GM23248 (cell line): Measurements from ENCODE around the gene KCTD8.

Experiments used
- EZH2 ChIP-seq: fragments of 200-600 bp; sonication (generic); IDR thresholded peaks from 2 replicates; pipeline ENCODE4 v1.6.1; 2018; ENCODE audit warnings: antibody characterized with exemption, mild to moderate bottlenecking; ENCODE audit not compliant: insufficient read depth, poor library complexity, severe bottlenecking
- EZH2phosphoT487 ChIP-seq: fragments of 200-600 bp; sonication (generic); IDR thresholded peaks from 2 replicates; pipeline ENCODE4 v1.6.1; 2018; ENCODE audit warnings: antibody characterized with exemption, moderate library complexity, mild to moderate bottlenecking, low read depth; ENCODE audit not compliant: insufficient read depth

DNA sequence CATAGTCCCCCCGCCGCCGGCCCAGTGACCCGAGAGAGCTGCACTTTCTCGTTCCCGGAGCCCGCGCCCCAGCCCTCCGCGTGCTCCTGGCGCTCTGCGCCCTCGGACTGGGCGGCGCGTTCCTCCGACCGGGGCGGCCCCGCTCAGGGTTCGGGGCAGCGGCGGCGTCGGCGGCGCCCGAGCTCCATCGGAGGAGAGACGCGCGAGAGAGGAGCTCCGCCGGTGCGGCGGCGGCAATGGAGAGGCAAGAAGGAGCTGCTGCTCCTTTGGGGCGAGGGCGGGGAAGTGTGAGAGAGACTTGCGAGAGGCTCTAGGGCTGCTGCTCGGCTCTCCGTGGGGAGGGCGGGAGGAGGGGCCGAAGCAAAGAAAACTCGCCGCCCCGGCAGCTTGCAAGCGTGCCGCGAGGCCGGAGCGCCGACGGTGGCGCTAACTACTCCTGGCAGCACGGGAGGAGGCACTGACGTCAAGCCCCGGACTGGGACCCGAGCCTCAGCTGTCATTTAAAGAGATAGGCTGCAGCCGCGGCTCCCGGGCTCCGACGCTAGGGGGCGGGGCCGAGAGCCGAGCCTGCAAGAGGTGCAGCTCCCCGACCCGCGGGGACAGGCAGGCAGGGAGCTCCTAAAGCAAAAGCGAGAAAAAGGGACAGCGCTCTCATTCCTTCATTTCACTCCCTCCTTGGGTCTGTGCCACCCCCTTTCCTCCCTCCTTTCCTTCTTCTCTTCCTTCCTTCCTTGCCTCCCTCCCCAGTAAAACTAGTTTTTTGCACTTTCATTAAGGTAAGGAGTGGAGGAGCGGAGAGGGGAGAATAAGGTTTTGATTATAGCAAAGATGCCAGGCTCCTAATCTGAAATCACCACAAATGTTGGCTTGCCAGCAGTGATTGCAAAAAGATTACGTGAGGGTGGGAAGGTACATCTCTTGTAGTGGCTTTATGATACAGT, at the start of gene KCTD8:
- no peak for TF ChIP-seq EZH2phosphoT487
- no peak for TF ChIP-seq EZH2
